ENCODE data around the gene SUPT3H.

DNA sequence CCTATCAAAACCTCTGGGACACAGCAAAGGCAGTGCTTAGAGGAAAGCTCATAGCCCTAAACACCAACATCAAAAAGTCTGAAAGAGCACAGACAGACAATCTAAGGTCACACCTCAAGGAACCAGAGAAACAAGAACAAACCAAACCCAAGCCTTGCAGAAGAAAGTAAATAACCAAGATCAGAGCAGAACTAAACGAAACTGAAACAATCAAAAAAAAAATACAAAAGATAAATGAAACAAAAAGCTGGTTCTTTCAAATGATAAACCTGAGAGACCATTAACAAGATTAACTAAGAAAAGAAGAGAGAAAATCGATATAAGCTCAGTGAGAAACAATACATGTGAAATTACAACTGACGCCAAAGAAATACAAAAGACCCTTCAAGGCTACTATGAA is 84.4 kb downstream of the SUPT3H start:
- TF ChIP-seq, protein P1, sequence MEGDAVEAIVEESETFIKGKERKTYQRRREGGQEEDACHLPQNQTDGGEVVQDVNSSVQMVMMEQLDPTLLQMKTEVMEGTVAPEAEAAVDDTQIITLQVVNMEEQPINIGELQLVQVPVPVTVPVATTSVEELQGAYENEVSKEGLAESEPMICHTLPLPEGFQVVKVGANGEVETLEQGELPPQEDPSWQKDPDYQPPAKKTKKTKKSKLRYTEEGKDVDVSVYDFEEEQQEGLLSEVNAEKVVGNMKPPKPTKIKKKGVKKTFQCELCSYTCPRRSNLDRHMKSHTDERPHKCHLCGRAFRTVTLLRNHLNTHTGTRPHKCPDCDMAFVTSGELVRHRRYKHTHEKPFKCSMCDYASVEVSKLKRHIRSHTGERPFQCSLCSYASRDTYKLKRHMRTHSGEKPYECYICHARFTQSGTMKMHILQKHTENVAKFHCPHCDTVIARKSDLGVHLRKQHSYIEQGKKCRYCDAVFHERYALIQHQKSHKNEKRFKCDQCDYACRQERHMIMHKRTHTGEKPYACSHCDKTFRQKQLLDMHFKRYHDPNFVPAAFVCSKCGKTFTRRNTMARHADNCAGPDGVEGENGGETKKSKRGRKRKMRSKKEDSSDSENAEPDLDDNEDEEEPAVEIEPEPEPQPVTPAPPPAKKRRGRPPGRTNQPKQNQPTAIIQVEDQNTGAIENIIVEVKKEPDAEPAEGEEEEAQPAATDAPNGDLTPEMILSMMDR (conservative IDR thresholded peaks at IDR 0.05; ENCODE audit: low read depth, low read length), result no peak
- TF ChIP-seq EZH2 (IDR thresholded peaks at IDR 0.05; ENCODE audit: low read length, unreplicated experiment) (no peak), EZH2phosphoT487 (IDR thresholded peaks at IDR 0.05; ENCODE audit: borderline replicate concordance, low read length) (no peak)

All from PC-3 (cell line).